CD4-positive, alpha-beta T cell treated with Interleukin-17A for 4 hours (primary cell): Measurements from ENCODE around the gene CA11.

Experiments used
- DNase-seq: peaks from one replicate; pipeline ENCODE4 v3.0.0-alpha.2; 2020; ENCODE audit warnings: mixed read lengths

CA11 gene

GRCh38 chr19:48611872-48612271 lies 34.1 kb downstream of the CA11 start:
- no peak for DNase-seq

GRCh38 chr19:48609571-48610108 lies 36.3 kb downstream of the CA11 start:
- DNase-seq, result no peak

GRCh38 chr19:48608798-48609263 lies 37.2 kb downstream of the CA11 start:
- peak; percentile 75 for DNase-seq

- no peak for DNase-seq
Measured at GRCh38 chr19:48607359-48607755, 38.6 kb downstream of the CA11 start.

- no peak for DNase-seq
Measured at GRCh38 chr19:48606463-48607358, 39.3 kb downstream of the CA11 start, which contains the start of gene SPACA4. Gene SPACA4, plus strand, starts transcription at chr19:48606742. Its CDS starts 237 bp downstream, at chr19:48606979.

GRCh38 chr19:48603850-48604249 lies 42.1 kb downstream of the CA11 start:
- DNase-seq, result no peak

- no peak for DNase-seq
Measured at GRCh38 chr19:48603449-48603848, 42.5 kb downstream of the CA11 start.

GRCh38 chr19:48603001-48603400 lies 43.0 kb downstream of the CA11 start:
- DNase-seq, result no peak

- no peak for DNase-seq
Measured at GRCh38 chr19:48600679-48601417, 45.1 kb downstream of the CA11 start.

GRCh38 chr19:48598996-48599700 lies 46.8 kb downstream of the CA11 start:
- DNase-seq, result no peak

- peak; percentile 66 for DNase-seq
Measured at GRCh38 chr19:48596679-48597465, 49.1 kb downstream of the CA11 start.

GRCh38 chr19:48596237-48596636 lies 49.8 kb downstream of the CA11 start:
- no peak for DNase-seq

GRCh38 chr19:48595833-48596232 lies 50.2 kb downstream of the CA11 start:
- DNase-seq, result no peak

- no peak for DNase-seq
Measured at GRCh38 chr19:48595171-48595570, 50.8 kb downstream of the CA11 start.

GRCh38 chr19:48591021-48591420 lies 55.0 kb downstream of the CA11 start:
- DNase-seq, result no peak

- peak; percentile 91 for DNase-seq
Measured at GRCh38 chr19:48588670-48589401, 57.2 kb downstream of the CA11 start.
